CD4-positive, alpha-beta T cell treated with Interleukin-6 at 100 ng/mL for 8 hours (primary cell): ENCODE measurements around the gene NCBP2.
"Not testable (repeated sequence)": the region's sequence is repeated elsewhere in the genome, so short reads cannot be mapped to it uniquely, and the experiment has no call there.

Experiments
- DNase-seq: peaks from one replicate; pipeline ENCODE4 v3.0.0-alpha.2; 2020; ENCODE audit warnings: mixed read lengths, low spot score

NCBP2 gene

GRCh38 chr3:196968233-196969133 is 26.2 kb upstream of the NCBP2 start, which contains the start of gene PIGZ:
TSS of gene PIGZ (minus strand) at chr3:196968833. CDS start at chr3:196952031, 16,802 bp downstream.
- no peak for DNase-seq

GRCh38 chr3:196967412-196968232 is 25.3 kb upstream of the NCBP2 start:
- no peak for DNase-seq

- no peak for DNase-seq
Observed at GRCh38 chr3:196966526-196967401, 24.4 kb upstream of the NCBP2 start.

- no peak for DNase-seq
Observed at GRCh38 chr3:196965804-196966173, 23.5 kb upstream of the NCBP2 start.

- DNase-seq, result no peak
Observed at GRCh38 chr3:196965112-196965803, 22.9 kb upstream of the NCBP2 start.

- no peak for DNase-seq
Observed at GRCh38 chr3:196963631-196963953, 21.3 kb upstream of the NCBP2 start.

- DNase-seq, result no peak
Observed at GRCh38 chr3:196962930-196963630, 20.8 kb upstream of the NCBP2 start.

GRCh38 chr3:196962108-196962929 is 20.0 kb upstream of the NCBP2 start:
- no peak for DNase-seq

- no peak for DNase-seq
Observed at GRCh38 chr3:196954832-196955231, 12.5 kb upstream of the NCBP2 start.

GRCh38 chr3:196951371-196951770 is 9.0 kb upstream of the NCBP2 start:
- no peak for DNase-seq

- no peak for DNase-seq
Observed at GRCh38 chr3:196949750-196950149, 7.4 kb upstream of the NCBP2 start.

GRCh38 chr3:196949285-196949619 is 6.9 kb upstream of the NCBP2 start:
- no peak for DNase-seq

GRCh38 chr3:196948442-196949284 is 6.3 kb upstream of the NCBP2 start:
- DNase-seq, result no peak

- no peak for DNase-seq
Observed at GRCh38 chr3:196947860-196948441, 5.6 kb upstream of the NCBP2 start.

GRCh38 chr3:196947136-196947859 is 5.0 kb upstream of the NCBP2 start:
- no peak for DNase-seq

- not testable (repeated sequence) for DNase-seq
Observed at GRCh38 chr3:196944037-196944790, 1.9 kb upstream of the NCBP2 start.

GRCh38 chr3:196942915-196943277 is 568 bp upstream of the NCBP2 start:
- no peak for DNase-seq
